NCI-H2081 treated with DMSO at 0.1 percent for 48 hours (cell line): ENCODE data around the gene KDM2B.

ENCODE experiments used
- DNase-seq: peaks from one replicate; lab custom pipeline; 2025; lab: John Stamatoyannopoulos, UW

KDM2B gene

DNA sequence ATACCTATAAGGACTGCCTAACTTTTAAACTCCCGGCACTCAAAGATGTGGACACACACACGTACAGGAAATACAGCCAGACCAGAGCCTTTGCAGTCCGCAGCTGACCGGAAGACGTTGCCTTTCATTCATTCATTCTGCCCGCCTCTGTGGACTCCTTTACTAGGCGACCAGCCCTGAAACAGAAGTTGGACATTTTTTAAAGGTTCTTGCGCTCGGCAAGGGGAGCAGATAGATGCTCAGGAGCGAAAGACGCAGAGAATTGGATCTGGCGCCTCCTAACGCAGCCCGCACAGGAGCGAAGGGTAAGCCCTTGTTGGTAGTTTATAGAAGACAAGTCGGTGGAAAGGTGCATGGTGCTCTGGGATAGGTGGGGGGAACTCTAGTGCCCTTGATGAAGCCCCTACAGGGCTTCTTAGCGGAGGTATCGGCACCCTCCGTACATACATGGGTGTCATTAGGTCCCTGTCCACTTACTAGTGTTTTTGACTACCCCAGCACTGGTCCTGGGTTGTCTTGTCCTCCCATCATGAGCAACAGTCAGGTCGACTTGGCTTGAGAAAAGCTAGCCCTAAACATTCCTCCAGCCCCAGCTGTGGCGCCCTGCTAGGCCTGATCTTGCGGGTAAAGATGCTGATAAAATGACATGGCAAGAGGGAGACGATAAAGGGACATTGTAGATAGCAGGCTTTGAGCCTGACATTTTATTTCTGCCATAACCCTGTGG lies at the start of gene KDM2B:
KDM2B (minus strand) TSS at position 65 of the 727 bp plus-strand sequence. CDS start 112 bp downstream, outside the sequence.
- no peak for DNase-seq

- DNase-seq = no peak
Observed at GRCh38 chr12:121628536-121628935, 47.7 kb upstream of the KDM2B start.

- no peak for DNase-seq
Observed at GRCh38 chr12:121628037-121628436, 47.2 kb upstream of the KDM2B start.

- no peak for DNase-seq
Observed at GRCh38 chr12:121626853-121627640, 46.2 kb upstream of the KDM2B start.

GRCh38 chr12:121626087-121626852 lies 45.4 kb upstream of the KDM2B start, which contains the start of gene ORAI1:
TSS of gene ORAI1 (plus strand) at chr12:121626530.
- DNase-seq = peak; percentile 70

- DNase-seq = no peak
Observed at GRCh38 chr12:121620333-121620891, 39.6 kb upstream of the KDM2B start.

DNA sequence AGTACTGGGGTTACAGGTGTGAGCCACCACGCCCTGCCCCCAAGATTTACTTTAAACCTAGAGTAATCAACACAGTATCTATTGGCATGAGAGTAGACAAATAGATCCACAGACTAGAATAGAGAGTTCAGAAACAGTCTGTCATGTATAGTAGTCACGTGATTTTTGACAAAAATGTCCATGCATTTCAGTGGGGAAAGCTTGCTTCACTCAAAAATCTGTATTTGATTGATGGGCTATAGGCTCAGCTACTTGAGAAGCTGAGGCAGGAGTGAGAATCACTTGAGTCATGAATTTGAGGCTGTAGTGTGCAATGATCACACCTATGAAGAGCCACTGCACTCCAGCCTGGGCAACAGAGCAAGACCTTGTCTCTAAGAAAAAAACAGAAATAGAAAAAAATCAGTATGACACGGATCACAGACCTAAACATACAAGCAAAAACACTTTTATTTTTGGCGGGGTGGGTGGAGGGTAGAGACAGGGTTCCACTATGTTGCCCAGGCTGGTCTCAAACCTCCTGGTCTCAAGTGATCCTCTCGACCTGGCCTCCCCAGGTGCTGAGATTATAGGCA lies 37.9 kb upstream of the KDM2B start:
- DNase-seq = no peak

- no peak for DNase-seq
Observed at GRCh38 chr12:121614872-121615467, 34.1 kb upstream of the KDM2B start.

GRCh38 chr12:121613462-121613861 lies 32.6 kb upstream of the KDM2B start:
- no peak for DNase-seq

DNA sequence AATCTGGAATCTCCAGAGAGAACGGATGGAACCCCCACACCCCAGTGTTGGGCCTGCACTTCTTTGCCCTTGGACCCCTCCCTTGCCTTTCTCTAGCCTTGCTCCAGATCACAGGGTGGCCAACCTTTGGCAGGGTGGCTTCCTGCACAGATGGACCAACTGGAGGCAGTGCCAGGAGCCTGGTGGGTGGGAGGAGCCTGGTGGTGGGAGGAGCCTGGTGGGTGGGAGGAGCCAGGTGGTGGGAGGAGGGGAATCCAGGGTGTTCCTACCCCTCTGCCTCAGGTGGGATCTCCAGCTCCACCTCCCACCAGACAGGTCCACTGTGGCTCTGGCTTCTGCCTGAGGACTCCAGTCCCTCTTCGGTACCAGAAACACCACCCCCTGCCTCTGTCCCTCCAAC lies 30.5 kb upstream of the KDM2B start:
- no peak for DNase-seq

GRCh38 chr12:121610239-121611149 lies 29.7 kb upstream of the KDM2B start:
- no peak for DNase-seq

- DNase-seq = no peak
Observed at GRCh38 chr12:121608301-121608700, 27.5 kb upstream of the KDM2B start.

DNA sequence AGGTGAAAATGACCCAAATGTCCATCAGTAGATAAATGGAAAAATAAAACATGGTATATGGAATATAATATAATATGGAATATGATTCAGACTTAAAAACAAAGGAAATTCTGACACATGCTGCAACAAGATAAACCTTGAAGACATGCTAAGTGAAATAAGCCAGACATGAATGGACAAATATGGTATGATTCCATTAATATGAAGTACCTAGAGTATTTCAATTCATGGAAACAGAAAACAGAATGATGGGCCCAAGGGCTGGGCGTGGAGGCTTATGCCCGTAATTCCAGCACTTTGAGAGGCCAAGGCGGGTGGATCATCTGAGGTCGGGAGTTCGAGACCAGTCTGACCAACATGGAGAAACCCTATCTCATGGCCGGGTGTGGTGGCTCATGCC lies 22.8 kb upstream of the KDM2B start:
- no peak for DNase-seq

DNA sequence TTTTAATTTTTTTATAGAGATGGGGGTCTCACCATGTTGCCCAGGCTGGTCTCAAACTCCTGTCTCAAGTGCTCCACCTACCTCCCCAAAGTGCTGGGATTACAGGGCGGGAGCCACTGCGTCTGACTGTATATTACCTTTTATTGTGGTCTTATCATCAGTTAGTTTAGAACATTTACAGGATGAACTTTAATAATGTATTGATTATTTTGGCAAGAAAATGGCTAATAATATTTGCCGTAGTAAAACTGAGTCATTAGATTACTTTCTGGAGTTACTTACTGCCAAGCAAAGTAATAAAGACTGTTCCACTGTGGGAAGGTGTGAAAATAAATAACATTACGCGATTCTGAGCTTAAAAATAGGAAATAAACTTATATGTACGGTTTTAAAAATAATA lies 21.9 kb upstream of the KDM2B start:
- DNase-seq = no peak

DNA sequence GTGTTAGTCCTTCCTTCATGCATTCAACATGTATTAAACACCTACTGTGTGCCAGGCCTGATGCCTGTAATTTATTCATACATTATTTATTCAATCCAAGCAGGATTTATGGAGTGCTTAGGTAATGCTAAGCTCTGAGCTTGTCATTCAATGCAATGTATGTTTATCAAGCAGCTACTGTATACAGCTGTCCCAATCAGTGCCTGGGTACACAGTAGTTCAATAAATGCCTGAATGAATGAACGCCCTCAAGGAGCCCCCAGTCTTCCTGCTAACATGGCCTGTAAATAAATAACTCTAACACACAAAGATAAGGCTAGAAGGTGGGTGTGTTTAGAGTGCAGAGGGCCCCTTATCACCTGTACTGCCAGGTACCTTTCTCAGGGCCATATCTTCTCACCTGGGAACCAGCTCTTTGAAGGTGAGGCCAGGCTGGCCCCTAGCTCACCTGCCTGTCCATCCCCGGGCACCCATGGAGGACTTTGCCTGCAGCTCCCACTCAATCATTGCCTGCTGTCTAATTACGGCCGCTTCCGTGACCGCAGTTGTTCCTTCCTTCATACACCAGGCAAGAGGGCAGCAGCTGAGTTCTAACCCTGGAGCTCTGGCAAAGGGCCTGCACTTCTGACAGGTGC lies 20.0 kb upstream of the KDM2B start:
- DNase-seq = no peak

GRCh38 chr12:121596526-121596925 lies 15.7 kb upstream of the KDM2B start:
- no peak for DNase-seq

DNA sequence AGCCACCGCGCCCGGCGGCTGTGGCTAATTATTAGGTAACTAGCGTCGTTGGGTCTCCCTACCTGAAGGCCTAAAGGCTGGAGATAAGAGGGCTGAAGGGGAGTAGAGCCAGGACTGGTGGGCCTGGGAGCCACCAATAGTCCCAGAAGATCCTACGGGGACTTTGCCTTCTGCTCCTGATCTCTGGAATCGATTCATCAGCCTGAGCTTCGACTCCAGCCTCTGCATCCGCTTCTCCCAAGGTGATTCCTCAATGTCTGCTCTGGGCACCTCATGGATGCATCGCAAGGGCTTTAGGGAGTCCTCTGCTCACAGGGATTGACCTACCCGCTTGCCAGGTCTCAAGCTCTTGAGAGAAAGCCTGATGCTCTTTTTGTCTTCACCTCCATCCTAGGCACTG lies 14.7 kb upstream of the KDM2B start:
- no peak for DNase-seq

GRCh38 chr12:121592320-121592719 lies 11.5 kb upstream of the KDM2B start:
- DNase-seq = no peak

GRCh38 chr12:121590476-121591143 lies 9.8 kb upstream of the KDM2B start:
- no peak for DNase-seq
